B cell (primary cell): ENCODE results near the gene PRICKLE2. TPM values are rescaled to one million over a fixed set of nuclear protein-coding genes. Genes with fewer than 3 reads are reported as not detected.

ENCODE experiments used
- ATAC-seq: fragments of 200-7000 bp; cut with Tn5 transposase; one replicate; pipeline ENCODE4 v1.10.0; 2021; ENCODE audit warnings: low read depth, mild to moderate bottlenecking, moderate number of reproducible peaks, moderate library complexity
- CTCF ChIA-PET: fragments of 350-600 bp; sonication (Branson Sonifier 250); formaldehyde crosslinking; loops from one replicate; lab custom pipeline; 2021; ENCODE audit warnings: antibody characterized with exemption, inconsistent platforms; lab: Charles Lee
- POLR2A ChIA-PET: fragments of 350-600 bp; sonication (Branson Sonifier 250); formaldehyde crosslinking; loops from one replicate; lab custom pipeline; 2021; ENCODE audit warnings: antibody characterized with exemption; lab: Charles Lee
- DNase-seq: peaks from one replicate; pipeline ENCODE4 v3.0.0; 2013
- H2AFZ ChIP-seq: 2 replicates; pipeline ENCODE4 v1.6.1; 2012; ENCODE audit warnings: mild to moderate bottlenecking, low read depth, low read length; ENCODE audit not compliant: insufficient read depth, poor library complexity, severe bottlenecking
- H3K27ac ChIP-seq, 2 donors: 1 replicate in 1 of 2; 2 replicates in 1 of 2; pipeline ENCODE4 v1.5.1; 2012 to 2013; ENCODE audit warnings: low read length in 2 of 2, mild to moderate bottlenecking in 2 of 2, moderate library complexity in 1 of 2
- H3K27me3 ChIP-seq, 4 experiments: fragments of 200-600 bp in 1 of 4; sonication (generic) in 1 of 4; replicated peaks in 1 of 4; 1 replicate in 2 of 4; 2 replicates in 2 of 4; pipeline versions ENCODE4 v1.6.1 to v1.7.0; 2013 to 2016; ENCODE audit warnings: low read length in 3 of 4, mild to moderate bottlenecking in 2 of 4, mixed read lengths in 1 of 4, moderate library complexity in 1 of 4; ENCODE audit not compliant: insufficient read depth in 4 of 4, control insufficient read depth in 3 of 4; ENCODE audit errors: control extremely low read depth in 1 of 4
- H3K36me3 ChIP-seq, 2 experiments: replicated peaks in 1 of 2; 1 replicate in 1 of 2; 2 replicates in 1 of 2; pipeline versions ENCODE4 v1.6.1 to v1.7.1; 2013; ENCODE audit warnings: low read length in 1 of 2; ENCODE audit not compliant: insufficient read depth in 2 of 2, control insufficient read depth in 1 of 2; ENCODE audit errors: control extremely low read depth in 1 of 2, extremely low read depth in 1 of 2
- H3K4me1 ChIP-seq, 2 donors: fragments of 200-600 bp in 1 of 2; sonication (generic) in 1 of 2; 1 replicate in 1 of 2; 2 replicates in 1 of 2; pipeline versions ENCODE4 v1.5.1 to v1.6.1; 2013 to 2017; ENCODE audit warnings: low read length in 2 of 2; ENCODE audit not compliant: control insufficient read depth in 2 of 2, insufficient read depth in 2 of 2
- H3K4me2 ChIP-seq: replicated peaks from 2 replicates; pipeline ENCODE3; 2012; ENCODE audit warnings: mild to moderate bottlenecking, low read depth, low read length; ENCODE audit not compliant: poor library complexity, severe bottlenecking
- H3K4me3 ChIP-seq, 5 experiments: fragments of 200-600 bp in 1 of 5; sonication (generic) in 1 of 5; 1 replicate in 3 of 5; 2 replicates in 2 of 5; pipeline versions ENCODE4 v1.5.1 to v1.7.0; 2011 to 2016; ENCODE audit warnings: low read length in 4 of 5, mild to moderate bottlenecking in 4 of 5, low read depth in 2 of 5, control low read depth in 1 of 5, moderate library complexity in 1 of 5; ENCODE audit not compliant: insufficient read depth in 1 of 5; ENCODE audit errors: control extremely low read depth in 1 of 5, extremely low read depth in 1 of 5
- H3K79me2 ChIP-seq: fragments of 200-600 bp; sonication (generic); one replicate; pipeline ENCODE4 v1.6.0; 2016; ENCODE audit warnings: low read length; ENCODE audit not compliant: control insufficient read depth, insufficient read depth
- H3K9ac ChIP-seq: fragments of 200-600 bp; sonication (generic); 2 replicates; pipeline ENCODE4 v1.6.1; 2017; ENCODE audit warnings: mild to moderate bottlenecking, low read length, moderate library complexity
- H3K9me3 ChIP-seq, 3 donors: one replicate each; pipeline versions ENCODE4 v1.6.1 to v1.7.1; 2013; ENCODE audit warnings: low read length in 2 of 3; ENCODE audit not compliant: control insufficient read depth in 2 of 3, insufficient read depth in 1 of 3; ENCODE audit errors: control extremely low read depth in 1 of 3
- H4K20me1 ChIP-seq: 2 replicates; pipeline ENCODE4 v1.6.0; 2012; ENCODE audit warnings: mild to moderate bottlenecking, low read length; ENCODE audit not compliant: insufficient read depth, control insufficient read depth, poor library complexity, severe bottlenecking
- H3K27ac Mint-ChIP-seq: one replicate; pipeline ENCODE4 v1.8.0; 2021; ENCODE audit warnings: mixed read lengths
- H3K27me3 Mint-ChIP-seq: one replicate; pipeline ENCODE4 v1.8.0; 2021; ENCODE audit warnings: mixed read lengths
- H3K4me1 Mint-ChIP-seq: one replicate; pipeline ENCODE4 v1.8.0; 2021; ENCODE audit warnings: mixed read lengths
- H3K4me3 Mint-ChIP-seq: one replicate; pipeline ENCODE4 v1.8.0; 2021; ENCODE audit warnings: mixed read lengths
- H3K9me3 Mint-ChIP-seq: one replicate; pipeline ENCODE4 v1.8.0; 2022; ENCODE audit warnings: mixed read lengths; ENCODE audit not compliant: insufficient read depth
- EZH2 ChIP-seq: IDR thresholded peaks from 2 replicates; pipeline ENCODE4 v1.6.1; 2012; ENCODE audit warnings: borderline replicate concordance, low read depth, mild to moderate bottlenecking, moderate library complexity, low read length; ENCODE audit not compliant: insufficient read depth, poor library complexity, severe bottlenecking
- WGBS: methylation state at CpG from one replicate; pipeline ENCODE4 v1.1.5; 2013; ENCODE audit warnings: missing lambda C conversion rate; ENCODE audit not compliant: insufficient coverage; 5-methylcytosine and 5-hydroxymethylcytosine counted together
- intact Hi-C: fragments of 100-400 bp; cut with micrococcal nuclease; formaldehyde crosslinking; loops from one replicate; pipeline ENCODE4 v1.10.0; 2022
- polyA plus RNA-seq: library from polyadenylated mRNA; depleted of rRNA; stranded (reverse); fragments of >200 nt; gene quantifications from 2 replicates; pipeline ENCODE4 v1.2.3, GENCODE V29; 2012
- total RNA-seq, 2 donors: library from RNA; stranded (reverse); fragments of 120-200 nt in 1 of 2; gene quantifications; 1 replicate in 1 of 2; 2 replicates in 1 of 2; pipeline versions ENCODE4 v1.2.3 to v1.2.4, GENCODE V29; 2013 to 2022
- TF ChIP-seq, protein P1 (sequence below): fragments of 200-600 bp; IDR thresholded peaks from one replicate; pipeline ENCODE4 v1.8.0; 2022; ENCODE audit warnings: antibody characterized with exemption, mild to moderate bottlenecking

Gene PRICKLE2
- total and polyA plus RNA-seq, 2 donors (not counting 1 experiment from before 2014, with no cell fraction given): 0.30 to 1.4 TPM

- Histone ChIP-seq H3K36me3 (no peaks in the 10 kb centered on the region), H3K27me3 (peaks cover 0 to 4% (median 0%) of the 10 kb centered on the region in 4 experiments), H3K9me3 (no peaks in the 10 kb centered on the region), H3K4me3 (no peak overlapping the region), H2AFZ (no peak overlapping the region), H4K20me1 (no peaks in the 10 kb centered on the region), H3K9ac (no peak overlapping the region), H3K4me1 (peaks cover 0 to 2% of the 10 kb centered on the region in 2 donors), H3K4me2 (no peak overlapping the region), H3K79me2 (no peaks in the 10 kb centered on the region), H3K27ac (no peak overlapping the region)
- no peaks in the 10 kb centered on the region for H3K27me3 Mint-ChIP-seq
- TF ChIP-seq, protein P1, sequence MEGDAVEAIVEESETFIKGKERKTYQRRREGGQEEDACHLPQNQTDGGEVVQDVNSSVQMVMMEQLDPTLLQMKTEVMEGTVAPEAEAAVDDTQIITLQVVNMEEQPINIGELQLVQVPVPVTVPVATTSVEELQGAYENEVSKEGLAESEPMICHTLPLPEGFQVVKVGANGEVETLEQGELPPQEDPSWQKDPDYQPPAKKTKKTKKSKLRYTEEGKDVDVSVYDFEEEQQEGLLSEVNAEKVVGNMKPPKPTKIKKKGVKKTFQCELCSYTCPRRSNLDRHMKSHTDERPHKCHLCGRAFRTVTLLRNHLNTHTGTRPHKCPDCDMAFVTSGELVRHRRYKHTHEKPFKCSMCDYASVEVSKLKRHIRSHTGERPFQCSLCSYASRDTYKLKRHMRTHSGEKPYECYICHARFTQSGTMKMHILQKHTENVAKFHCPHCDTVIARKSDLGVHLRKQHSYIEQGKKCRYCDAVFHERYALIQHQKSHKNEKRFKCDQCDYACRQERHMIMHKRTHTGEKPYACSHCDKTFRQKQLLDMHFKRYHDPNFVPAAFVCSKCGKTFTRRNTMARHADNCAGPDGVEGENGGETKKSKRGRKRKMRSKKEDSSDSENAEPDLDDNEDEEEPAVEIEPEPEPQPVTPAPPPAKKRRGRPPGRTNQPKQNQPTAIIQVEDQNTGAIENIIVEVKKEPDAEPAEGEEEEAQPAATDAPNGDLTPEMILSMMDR: no peak
- TF ChIP-seq EZH2: no peak
- intact Hi-C loops: loop anchor here (2.0 kb wide), 1 partner anchor 186 kb away; no protein-coding TSS in a partner anchor
- CTCF ChIA-PET: interaction anchor here (1.2 kb wide), 1 partner anchor 188 kb away, joined by 3 read pairs; no protein-coding TSS in a partner anchor
- peaks cover 7% of the 10 kb centered on the region for H3K4me1 Mint-ChIP-seq
- no peak overlapping the region for H3K4me3 Mint-ChIP-seq
- DNase-seq: no peak
- POLR2A ChIA-PET: no interaction called here
- H3K9me3 Mint-ChIP-seq: no peaks in the 10 kb centered on the region
- no peak overlapping the region for H3K27ac Mint-ChIP-seq
- WGBS: 80% methylated on average over 4 of the region's 4 CpGs
- ATAC-seq: no peak
These were observed 6.5 kb downstream of the PRICKLE2 start for GRCh38 chr3:64218746-64219145.

DNA sequence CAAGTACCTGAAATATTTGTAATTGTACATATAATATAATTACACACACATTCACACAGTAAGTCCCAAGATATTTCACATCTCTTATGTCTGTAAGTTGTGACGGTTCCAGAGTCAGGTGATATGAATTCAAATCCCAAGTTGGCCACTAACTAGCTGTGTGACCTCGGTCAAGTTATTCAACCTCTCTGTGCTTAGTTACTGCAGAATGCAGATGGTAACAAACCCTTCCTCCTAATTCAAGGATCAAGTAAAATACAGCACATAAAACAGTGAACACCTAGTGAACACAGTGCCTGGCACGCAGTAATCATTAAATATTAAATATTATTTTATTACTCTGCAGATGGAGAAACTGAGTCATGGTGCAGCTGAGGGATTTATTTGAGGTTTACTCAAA is 6.9 kb downstream of the PRICKLE2 start:
- Histone ChIP-seq H3K9me3 (no peaks in the 10 kb centered on the region), H3K9ac (no peak overlapping the region), H3K4me2 (no peak overlapping the region), H4K20me1 (no peaks in the 10 kb centered on the region), H3K4me1 (no peaks in the 10 kb centered on the region), H3K27ac (no peak overlapping the region), H3K36me3 (no peaks in the 10 kb centered on the region), H3K4me3 (no peak overlapping the region), H3K79me2 (no peaks in the 10 kb centered on the region), H2AFZ (no peak overlapping the region), H3K27me3 (peaks cover 0 to 4% (median 0%) of the 10 kb centered on the region in 4 experiments)
- ChIA-PET CTCF (interaction anchor here (1.2 kb wide), 1 partner anchor 188 kb away, joined by 3 read pairs; no protein-coding TSS in a partner anchor), POLR2A (no interaction called here)
- Mint-ChIP-seq H3K27me3 (no peaks in the 10 kb centered on the region), H3K9me3 (no peaks in the 10 kb centered on the region), H3K4me1 (peaks cover 7% of the 10 kb centered on the region), H3K27ac (no peak overlapping the region), H3K4me3 (no peak overlapping the region)
- intact Hi-C loops: loop anchor here (2.0 kb wide), 1 partner anchor 186 kb away; no protein-coding TSS in a partner anchor
- 89% methylated on average over 2 of the region's 3 CpGs for WGBS
- DNase-seq (no peak), ATAC-seq (no peak)
- TF ChIP-seq, protein P1: no peak
- TF ChIP-seq EZH2: no peak
